ENCODE measurements around the gene ABHD14A. TPM values are rescaled to one million over a fixed set of nuclear protein-coding genes. Genes with fewer than 3 reads are reported as not detected.

ABHD14A gene
- total RNA-seq, 1 donor from 2014 or later = 14.8 TPM

- DNase-seq (ENCODE audit: low spot score in 2 of 2, unreplicated experiment in 2 of 2) = peak; percentile 71 to 85
- Mint-ChIP-seq H3K4me1 (peaks cover 23% of the 10 kb centered on the region), H3K27ac (peak within 1 kb of the TSS; percentile 99), H3K36me3 (peaks cover 3% of the 10 kb centered on the region), H3K4me3 (peak within 1 kb of the TSS; percentile 77), H3K9me3 (no peaks in the 10 kb centered on the region), H3K27me3 (ENCODE audit: low read depth) (no peaks in the 10 kb centered on the region)
- no peak for TF ChIP-seq CTCF (IDR thresholded peaks at IDR 0.05; ENCODE audit: unreplicated experiment)
These were observed 8.1 kb downstream of the ABHD14A start, which contains the start of gene ACY1 for GRCh38 chr3:51982838-51983577. Gene ACY1, plus strand, starts transcription at chr3:51983535. Its CDS starts 530 bp downstream, at chr3:51984065.

- no peak for DNase-seq (ENCODE audit: low spot score in 2 of 2, unreplicated experiment in 2 of 2)
- Mint-ChIP-seq H3K9me3 (no peaks in the 10 kb centered on the region), H3K27me3 (ENCODE audit: low read depth) (no peaks in the 10 kb centered on the region), H3K4me3 (peak overlapping the region; percentile 77), H3K27ac (peak overlapping the region; percentile 99), H3K36me3 (peaks cover 3% of the 10 kb centered on the region), H3K4me1 (peaks cover 23% of the 10 kb centered on the region)
- TF ChIP-seq CTCF (IDR thresholded peaks at IDR 0.05; ENCODE audit: unreplicated experiment) = no peak
These were observed 8.9 kb downstream of the ABHD14A start for GRCh38 chr3:51983578-51984268.

- Mint-ChIP-seq H3K36me3 (peaks cover 3% of the 10 kb centered on the region), H3K27ac (peak overlapping the region; percentile 99), H3K4me1 (peaks cover 23% of the 10 kb centered on the region), H3K9me3 (no peaks in the 10 kb centered on the region), H3K4me3 (peak overlapping the region; percentile 77), H3K27me3 (ENCODE audit: low read depth) (no peaks in the 10 kb centered on the region)
- no peak for TF ChIP-seq CTCF (IDR thresholded peaks at IDR 0.05; ENCODE audit: unreplicated experiment)
- no peak for DNase-seq (ENCODE audit: low spot score in 2 of 2, unreplicated experiment in 2 of 2)
These were observed 9.4 kb downstream of the ABHD14A start for GRCh38 chr3:51984269-51984647.

- Mint-ChIP-seq H3K9me3 (no peaks in the 10 kb centered on the region), H3K27me3 (ENCODE audit: low read depth) (no peaks in the 10 kb centered on the region), H3K4me1 (peaks cover 23% of the 10 kb centered on the region), H3K27ac (peak overlapping the region; percentile 99), H3K36me3 (peaks cover 3% of the 10 kb centered on the region), H3K4me3 (peak overlapping the region; percentile 40)
- DNase-seq (ENCODE audit: low spot score in 2 of 2, unreplicated experiment in 2 of 2) = no peak
- no peak for TF ChIP-seq CTCF (IDR thresholded peaks at IDR 0.05; ENCODE audit: unreplicated experiment)
These were observed 10.2 kb downstream of the ABHD14A start for GRCh38 chr3:51985063-51985462.

- Mint-ChIP-seq H3K27me3 (ENCODE audit: low read depth) (no peaks in the 10 kb centered on the region), H3K4me1 (peaks cover 22% of the 10 kb centered on the region), H3K36me3 (peaks cover 3% of the 10 kb centered on the region), H3K9me3 (no peaks in the 10 kb centered on the region), H3K4me3 (no peak overlapping the region), H3K27ac (no peak overlapping the region)
- no peak for TF ChIP-seq CTCF (IDR thresholded peaks at IDR 0.05; ENCODE audit: unreplicated experiment)
- DNase-seq (ENCODE audit: low spot score in 2 of 2, unreplicated experiment in 2 of 2) = no peak
These were observed 11.4 kb downstream of the ABHD14A start for GRCh38 chr3:51986010-51986947.

Data from mesothelial cell of epicardium (in vitro differentiated cells).